CD4-positive, alpha-beta T cell treated with Interleukin-4 for 1 hour (primary cell): ENCODE measurements around the gene GPR61.

ENCODE experiments used
- DNase-seq, 2 donors: peaks; one replicate each; pipeline ENCODE4 v3.0.0-alpha.2; 2020 to 2022

Gene GPR61

GRCh38 chr1:109509176-109510134, 30.2 kb upstream of the GPR61 start, which contains the start of gene AMIGO1:
Gene AMIGO1, minus strand, starts transcription at chr1:109509727. Its CDS starts 815 bp downstream, at chr1:109508912.
- peak; percentile 47 to 61 for DNase-seq

DNA sequence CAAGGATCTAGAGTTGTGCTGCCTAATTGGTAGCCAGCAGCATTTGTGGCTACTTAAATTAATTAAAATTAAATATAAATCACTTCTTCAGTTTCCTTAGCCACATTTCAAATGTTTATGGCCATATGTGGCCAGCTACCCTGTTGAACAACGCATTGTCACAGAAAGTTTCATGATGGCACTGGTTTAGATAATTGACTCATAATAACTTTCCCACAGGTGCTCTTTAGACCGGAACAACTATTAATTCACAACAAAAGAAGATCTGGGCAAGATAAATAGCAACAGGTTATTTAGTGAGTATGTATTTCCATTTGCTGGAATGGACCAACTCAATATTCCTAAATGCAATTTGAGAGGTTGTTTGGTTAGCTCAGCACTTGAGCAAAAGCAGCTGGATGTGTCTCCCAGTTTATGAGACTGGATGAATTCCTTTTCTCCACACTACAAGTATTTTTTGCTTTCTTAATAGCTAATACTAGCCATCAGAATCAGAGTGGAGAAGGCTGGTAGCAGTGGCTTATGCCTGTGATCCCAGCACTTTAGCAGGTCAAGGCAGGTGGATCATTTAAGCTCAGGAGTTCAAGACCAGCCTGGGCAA, 26.5 kb upstream of the GPR61 start:
- no peak for DNase-seq

DNA sequence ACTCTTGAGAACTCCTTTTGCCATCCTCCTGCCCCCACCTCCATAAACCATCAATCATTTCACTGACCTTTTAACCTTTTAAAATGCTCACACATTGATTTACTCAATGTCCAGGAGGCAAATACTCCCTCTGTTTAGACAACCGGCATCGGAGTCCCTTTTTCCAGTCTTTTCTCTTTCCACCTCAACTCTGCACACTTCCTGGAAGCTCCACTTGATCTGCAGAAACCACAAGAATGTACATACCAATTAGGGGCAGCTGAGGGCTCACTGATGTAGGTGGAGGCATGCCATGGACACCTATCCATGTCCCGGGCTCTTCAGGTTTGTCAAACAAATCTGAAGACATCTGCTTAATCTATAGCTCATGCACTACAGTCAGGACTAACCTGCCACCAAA, 24.8 kb upstream of the GPR61 start:
- no peak for DNase-seq

GRCh38 chr1:109516872-109517271, 22.8 kb upstream of the GPR61 start:
- DNase-seq = no peak

- DNase-seq = no peak
Measured at GRCh38 chr1:109517337-109517736, 22.3 kb upstream of the GPR61 start.

DNA sequence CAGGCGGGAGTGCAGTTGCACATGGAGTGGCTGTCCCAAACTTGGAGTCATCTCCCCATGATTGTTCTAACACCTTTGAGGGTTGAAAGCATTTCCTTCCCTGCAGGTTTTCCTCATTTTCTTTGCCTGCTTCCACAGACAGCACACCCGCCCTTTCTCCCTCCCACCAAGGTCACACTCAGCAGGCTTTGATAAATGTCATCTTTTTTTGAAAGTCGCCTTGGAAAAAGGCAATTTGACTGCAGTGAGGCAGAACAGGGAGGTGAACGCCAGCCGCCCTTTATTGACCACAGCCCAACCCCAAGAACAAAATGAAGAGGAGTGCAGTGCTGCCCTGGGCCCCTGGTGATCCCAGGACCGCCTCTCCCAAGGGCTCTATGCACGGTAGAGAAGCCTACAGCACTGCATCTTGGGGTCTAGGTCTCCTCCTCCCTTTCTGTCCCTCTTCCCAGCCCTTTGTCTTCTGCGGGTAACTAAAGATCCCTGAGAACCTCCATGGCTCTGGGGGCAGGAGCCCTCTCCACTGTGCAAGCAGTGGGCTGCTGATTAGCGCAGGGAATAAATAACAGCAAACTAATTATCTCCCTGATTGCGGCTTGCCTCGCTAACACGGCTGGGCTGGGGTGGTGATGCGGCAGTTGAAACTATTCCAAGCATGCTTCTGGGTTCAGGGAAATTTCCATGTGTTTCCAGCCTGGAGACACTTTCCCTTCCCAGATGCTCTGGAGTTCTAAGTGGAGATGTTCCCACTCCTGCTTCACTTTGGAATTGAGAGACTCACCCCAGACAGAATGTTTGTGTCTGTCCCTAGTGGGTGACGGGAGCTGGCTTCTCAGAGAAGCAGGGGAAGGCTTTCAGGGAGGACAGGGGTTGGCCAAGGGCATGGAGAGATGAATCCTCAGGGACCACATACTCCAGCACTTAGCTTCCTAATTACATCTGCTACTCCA, 18.4 kb upstream of the GPR61 start:
- DNase-seq = no peak

GRCh38 chr1:109522026-109522425, 17.6 kb upstream of the GPR61 start:
- no peak for DNase-seq

DNA sequence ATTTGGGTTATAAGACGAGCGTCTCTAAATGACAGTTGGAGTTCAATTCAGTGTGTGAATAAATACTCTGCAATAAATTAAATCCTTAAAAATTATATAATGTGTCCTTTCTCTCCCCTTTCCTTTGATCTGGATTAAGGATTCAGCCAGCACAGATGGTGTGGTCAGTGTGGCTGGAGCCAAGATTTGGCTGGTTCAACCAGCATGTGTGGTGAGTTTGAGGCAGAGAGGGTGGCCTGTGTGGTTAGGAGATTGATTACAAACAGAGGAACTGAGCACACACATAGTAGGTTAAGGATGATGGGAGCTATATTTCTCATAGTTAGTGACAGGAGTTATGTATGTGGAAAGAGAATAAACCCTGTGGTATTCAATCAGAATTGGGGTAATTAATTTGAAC, 16.0 kb upstream of the GPR61 start:
- DNase-seq = no peak

- no peak for DNase-seq
Measured at GRCh38 chr1:109527098-109527811, 12.4 kb upstream of the GPR61 start.

DNA sequence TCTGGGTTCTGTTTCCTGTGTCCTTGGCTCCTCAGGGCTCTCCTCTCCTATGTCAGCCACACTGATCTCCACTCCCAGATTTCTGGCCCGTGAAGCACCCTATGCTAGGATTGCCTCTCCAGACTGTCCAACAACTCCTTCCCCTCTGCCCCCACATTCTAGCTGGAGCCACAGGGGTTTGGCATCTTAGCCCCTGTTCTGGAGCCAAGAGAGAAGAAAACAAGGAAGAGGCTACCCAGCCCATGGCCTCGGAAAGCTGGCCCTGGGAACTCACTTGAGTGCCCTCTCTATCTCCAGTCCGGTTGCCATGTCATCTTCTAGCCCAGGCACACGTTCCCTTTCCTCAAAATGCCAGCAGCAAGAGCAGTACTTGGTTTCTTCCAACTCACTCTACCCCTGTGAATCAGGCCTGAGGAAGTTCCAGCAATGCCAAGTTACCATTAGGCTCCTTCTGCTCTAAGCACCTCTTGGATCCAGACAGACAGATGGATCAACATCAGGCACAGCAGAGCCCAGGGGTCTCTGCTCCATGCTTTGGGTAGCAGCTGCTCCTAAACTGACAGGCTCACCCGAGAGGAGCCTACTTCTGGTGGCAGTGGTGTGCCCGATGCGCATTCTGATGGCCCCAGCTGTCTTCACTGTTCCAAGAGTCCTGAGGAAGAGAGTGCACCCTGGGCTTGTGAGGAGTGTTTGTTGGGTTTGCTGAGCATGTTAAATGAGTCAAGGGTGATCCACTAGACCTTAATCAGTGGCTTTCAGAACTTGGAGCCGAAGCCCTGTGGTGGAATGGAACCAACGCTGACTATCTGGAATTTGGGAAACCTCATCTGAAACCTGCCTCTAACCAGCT, 11.6 kb upstream of the GPR61 start:
- no peak for DNase-seq

- no peak for DNase-seq
Measured at GRCh38 chr1:109528712-109529111, 11.0 kb upstream of the GPR61 start.

GRCh38 chr1:109529881-109530456, 9.7 kb upstream of the GPR61 start:
- no peak for DNase-seq

GRCh38 chr1:109530457-109531087, 9.1 kb upstream of the GPR61 start:
- no peak for DNase-seq

GRCh38 chr1:109531380-109531779, 8.3 kb upstream of the GPR61 start:
- no peak for DNase-seq

GRCh38 chr1:109531826-109532364, 7.8 kb upstream of the GPR61 start:
- DNase-seq = no peak

- DNase-seq = peak; percentile 87 to 91
Measured at GRCh38 chr1:109532365-109533136, 7.1 kb upstream of the GPR61 start.

- no peak for DNase-seq
Measured at GRCh38 chr1:109534307-109534858, 5.3 kb upstream of the GPR61 start.

GRCh38 chr1:109535481-109535880, 4.2 kb upstream of the GPR61 start:
- DNase-seq = no peak

- no peak for DNase-seq
Measured at GRCh38 chr1:109535971-109536491, 3.6 kb upstream of the GPR61 start.
